Glomerular visceral epithelial cell (primary cell): ENCODE data around the gene NAA10.

ENCODE experiments used
- DNase-seq: peaks from one replicate; pipeline ENCODE4 v3.0.0-alpha.2; 2016; ENCODE audit errors: extremely low spot score

Gene NAA10

GRCh38 chrX:153966841-153967535 lies 32.2 kb upstream of the NAA10 start:
- no peak for DNase-seq

DNA sequence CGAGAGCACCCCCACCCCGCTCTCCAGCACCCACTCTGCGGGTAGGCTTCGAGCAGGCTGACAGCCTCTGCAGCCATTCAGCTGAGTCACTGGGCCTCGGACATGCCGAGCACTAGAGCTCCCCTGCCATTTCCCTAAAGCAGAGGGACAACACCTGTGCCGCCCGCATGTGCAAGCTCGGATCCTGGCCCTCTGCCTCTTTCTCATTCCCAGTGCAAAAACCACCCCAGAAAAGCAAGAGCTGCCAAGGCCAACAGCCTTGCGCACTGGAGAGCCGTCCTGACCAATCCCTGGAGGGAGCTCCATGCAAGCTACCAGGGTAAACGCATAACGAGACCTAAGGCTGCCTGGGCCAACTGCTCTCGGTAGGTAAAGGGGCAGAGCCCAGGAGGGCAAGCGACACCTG lies 31.4 kb upstream of the NAA10 start:
- DNase-seq, result no peak

- DNase-seq, result no peak
These were observed 30.6 kb upstream of the NAA10 start for GRCh38 chrX:153965406-153965805.

GRCh38 chrX:153964105-153964504 lies 29.3 kb upstream of the NAA10 start:
- DNase-seq, result no peak

DNA sequence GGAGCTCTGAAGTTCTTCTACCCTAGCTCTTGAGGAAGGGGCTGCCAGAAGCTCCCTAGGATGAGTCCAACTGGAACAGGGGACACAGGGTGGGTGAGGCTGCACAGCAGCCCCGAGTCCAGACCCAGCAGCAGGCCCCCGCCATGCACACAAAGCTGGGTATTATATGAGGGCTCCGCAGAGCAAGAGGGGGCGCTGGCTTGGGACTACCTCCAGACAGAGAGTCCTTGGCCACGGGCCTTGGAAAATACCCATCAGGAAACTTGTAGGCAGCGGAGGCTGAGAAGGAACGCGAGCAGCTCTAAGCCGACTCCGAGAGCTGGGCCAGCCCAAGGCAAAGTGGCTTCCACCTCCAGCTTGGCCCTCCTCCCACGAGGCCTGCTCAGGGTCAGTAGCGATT lies 28.7 kb upstream of the NAA10 start:
- DNase-seq, result no peak

DNA sequence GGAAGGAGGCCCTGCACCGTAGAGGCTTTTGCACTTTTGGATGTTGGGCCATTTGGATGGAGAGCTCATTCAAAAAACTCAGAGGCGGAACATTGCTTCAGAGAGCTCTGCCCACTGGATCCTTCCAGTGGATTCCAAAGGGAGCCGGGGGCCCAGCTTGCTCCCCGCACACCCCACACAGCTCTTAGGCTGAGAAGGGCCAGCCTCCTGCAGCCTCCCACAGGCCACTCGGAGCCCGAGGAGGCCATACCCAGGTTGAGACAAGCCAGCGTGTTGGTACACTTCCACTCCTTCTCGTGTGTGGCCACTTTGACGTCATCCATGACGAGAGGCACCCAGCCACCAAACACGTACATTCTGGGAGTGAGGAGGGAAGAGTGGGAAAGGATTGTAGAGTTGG lies 26.5 kb upstream of the NAA10 start:
- no peak for DNase-seq

DNA sequence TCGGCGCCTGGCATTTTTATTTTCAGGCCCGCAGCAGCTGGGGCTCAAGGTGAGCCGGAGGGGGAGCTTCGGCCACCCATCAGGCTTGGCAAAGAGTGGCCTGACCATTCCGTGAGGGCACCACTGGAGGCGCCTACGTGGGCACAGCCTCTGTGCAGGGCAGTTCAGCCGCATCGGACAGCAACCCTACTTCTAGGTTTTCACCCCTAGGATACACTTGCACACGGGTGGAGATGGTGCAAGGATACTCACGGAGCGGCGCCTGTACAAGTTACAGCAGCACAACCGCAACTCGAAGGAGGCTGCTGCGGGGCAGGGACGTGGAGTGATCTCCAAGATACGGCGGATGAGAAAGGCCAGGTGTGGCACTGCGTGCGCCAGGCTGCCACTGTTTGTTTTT lies 25.9 kb upstream of the NAA10 start:
- no peak for DNase-seq

DNA sequence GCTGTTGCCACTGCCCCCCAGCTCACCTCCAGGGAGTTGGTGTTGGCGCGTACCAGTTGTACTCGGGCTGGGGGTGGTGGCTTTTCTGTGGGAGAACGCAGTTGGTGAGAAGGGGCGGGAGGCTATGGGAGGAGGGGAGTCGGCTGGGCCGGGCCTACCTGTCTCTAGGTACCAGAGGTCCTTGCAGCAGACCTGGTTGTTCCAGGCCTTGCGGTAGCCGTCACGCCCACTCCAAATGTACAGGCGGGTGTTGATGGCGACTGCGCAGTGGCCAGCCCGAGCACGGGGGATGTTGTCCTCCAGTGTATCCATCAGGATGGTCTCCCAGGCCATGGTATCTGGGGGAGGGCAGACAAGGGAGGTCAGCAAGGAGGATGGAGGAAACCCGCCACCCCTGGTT lies 25.2 kb upstream of the NAA10 start:
- DNase-seq, result no peak

GRCh38 chrX:153959649-153960048 lies 24.8 kb upstream of the NAA10 start:
- no peak for DNase-seq

- no peak for DNase-seq
These were observed 23.8 kb upstream of the NAA10 start for GRCh38 chrX:153958605-153959004.

GRCh38 chrX:153957224-153957623 lies 22.4 kb upstream of the NAA10 start:
- no peak for DNase-seq

GRCh38 chrX:153956044-153956907 lies 21.4 kb upstream of the NAA10 start:
- no peak for DNase-seq

- DNase-seq, result no peak
These were observed 20.4 kb upstream of the NAA10 start for GRCh38 chrX:153955228-153955732.

GRCh38 chrX:153954558-153955227 lies 19.9 kb upstream of the NAA10 start:
- no peak for DNase-seq

DNA sequence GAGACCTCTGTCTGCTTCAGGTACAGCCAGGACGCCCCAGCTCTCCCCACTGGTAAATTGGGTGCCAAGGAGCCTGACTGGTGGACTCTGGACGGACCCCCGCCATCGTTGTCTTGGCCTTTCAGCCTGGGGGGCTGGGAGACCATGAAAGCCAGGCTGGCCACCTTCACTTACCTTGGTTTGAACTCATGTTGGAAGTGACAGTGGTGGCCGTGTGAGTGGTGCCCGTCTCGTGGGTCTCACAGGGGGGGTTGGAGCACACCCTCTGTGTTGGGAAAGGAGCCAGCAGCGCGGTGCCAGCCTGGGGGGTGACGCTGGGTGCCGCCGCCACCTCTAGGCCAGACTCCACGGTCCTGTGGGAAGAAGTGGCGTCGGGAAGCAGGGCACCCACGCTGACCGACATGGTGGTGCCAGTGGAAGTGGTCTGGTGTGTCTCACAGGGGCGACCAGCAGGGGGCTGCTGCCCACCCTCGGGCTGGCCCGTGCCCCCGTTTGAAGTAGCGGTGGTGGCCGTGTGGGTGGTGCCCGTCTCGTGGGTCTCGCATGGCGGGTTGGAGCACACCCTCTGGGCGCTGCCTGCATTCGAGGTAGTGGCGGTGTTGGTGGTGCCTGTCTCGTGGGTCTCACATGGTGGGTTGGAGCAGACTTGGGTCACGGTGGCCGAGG lies 19.2 kb upstream of the NAA10 start:
- no peak for DNase-seq

GRCh38 chrX:153953342-153953830 lies 18.5 kb upstream of the NAA10 start:
- DNase-seq, result peak; percentile 65

- no peak for DNase-seq
These were observed 17.7 kb upstream of the NAA10 start for GRCh38 chrX:153952373-153953026.

- no peak for DNase-seq
These were observed 17.0 kb upstream of the NAA10 start for GRCh38 chrX:153951683-153952372.

DNA sequence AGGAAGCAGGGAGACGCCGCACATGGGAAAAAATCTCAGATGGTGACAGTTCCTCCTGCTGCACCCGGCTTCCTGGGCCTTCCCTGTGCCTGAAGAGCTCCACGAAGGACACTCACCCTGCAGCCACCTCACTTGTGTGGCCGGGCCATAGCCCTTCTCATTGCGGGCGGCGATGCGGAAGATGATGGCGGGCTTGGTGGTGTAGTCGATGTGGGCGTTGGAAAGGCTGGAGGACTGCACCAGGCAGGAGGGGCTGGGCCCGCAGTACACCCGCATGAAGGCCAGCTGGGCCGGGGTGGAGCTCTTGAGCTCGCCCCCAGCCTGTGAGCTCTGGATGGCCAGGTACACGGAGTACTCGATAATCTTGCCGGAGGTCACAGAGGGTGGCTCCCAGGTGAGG lies 15.3 kb upstream of the NAA10 start:
- DNase-seq, result no peak
